Skin epidermis (tissue), 12 donors: ENCODE data around the gene OR6B2.

ENCODE experiments used
- H3K27ac ChIP-seq, 21 experiments: fragments of 200-600 bp; sonication (generic) in 11 of 21; one replicate each; pipeline ENCODE4 v1.5.0; 2020; ENCODE audit warnings: mild to moderate bottlenecking in 3 of 21, inconsistent platforms in 2 of 21, moderate library complexity in 2 of 21
- H3K4me3 ChIP-seq, 7 experiments: fragments of 200-600 bp; sonication (generic) in 2 of 7; one replicate each; pipeline ENCODE4 v1.5.0; 2020; ENCODE audit warnings: inconsistent platforms in 2 of 7, mild to moderate bottlenecking in 2 of 7, moderate library complexity in 1 of 7

OR6B2 gene

GRCh38 chr2:240043279-240043989 is 13.2 kb upstream of the OR6B2 start:
- Histone ChIP-seq H3K27ac (peak overlapping the region in 2 of 21 experiments; percentile 28 to 58), H3K4me3 (no peak overlapping the region)

- Histone ChIP-seq H3K4me3 (no peak overlapping the region), H3K27ac (no peak overlapping the region)
Measured at GRCh38 chr2:240042740-240043139, 12.5 kb upstream of the OR6B2 start.

GRCh38 chr2:240041363-240041762 is 11.1 kb upstream of the OR6B2 start:
- Histone ChIP-seq H3K27ac (no peak overlapping the region), H3K4me3 (no peak overlapping the region)

GRCh38 chr2:240037358-240037757 is 7.1 kb upstream of the OR6B2 start:
- Histone ChIP-seq H3K4me3 (no peak overlapping the region), H3K27ac (no peak overlapping the region)

GRCh38 chr2:240033330-240033678 is 3.1 kb upstream of the OR6B2 start:
- H3K4me3 ChIP-seq: no peak overlapping the region
- no peak overlapping the region for H3K27ac ChIP-seq

GRCh38 chr2:240032406-240033329 is 2.4 kb upstream of the OR6B2 start:
- H3K27ac ChIP-seq: no peak overlapping the region
- no peak overlapping the region for H3K4me3 ChIP-seq

- Histone ChIP-seq H3K27ac (peak overlapping the region; percentile 76 to 100 (median 97)), H3K4me3 (peak overlapping the region; percentile 77 to 99 (median 92))
Measured at GRCh38 chr2:240024766-240025165, 5.5 kb downstream of the OR6B2 start.

GRCh38 chr2:240023792-240024191 is 6.4 kb downstream of the OR6B2 start:
- Histone ChIP-seq H3K4me3 (peak overlapping the region in 1 of 7 experiments; percentile 99), H3K27ac (no peak overlapping the region)

GRCh38 chr2:240021488-240022104 is 8.6 kb downstream of the OR6B2 start:
- no peak overlapping the region for H3K27ac ChIP-seq
- no peak overlapping the region for H3K4me3 ChIP-seq

GRCh38 chr2:240018071-240018750 is 12.0 kb downstream of the OR6B2 start:
- no peak overlapping the region for H3K27ac ChIP-seq

GRCh38 chr2:240014327-240014726 is 15.9 kb downstream of the OR6B2 start:
- H3K27ac ChIP-seq: no peak overlapping the region
- no peak overlapping the region for H3K4me3 ChIP-seq

More at GRCh38 chr2:240018071-240018750, 12.0 kb downstream of the OR6B2 start:
- H3K4me3 ChIP-seq: no peak overlapping the region

- Histone ChIP-seq H3K4me3 (no peak overlapping the region), H3K27ac (no peak overlapping the region)
Measured at GRCh38 chr2:240013343-240013742, 16.9 kb downstream of the OR6B2 start.

GRCh38 chr2:240002983-240003382 is 27.2 kb downstream of the OR6B2 start:
- Histone ChIP-seq H3K4me3 (no peak overlapping the region), H3K27ac (no peak overlapping the region)

- Histone ChIP-seq H3K4me3 (no peak overlapping the region), H3K27ac (no peak overlapping the region)
Measured at GRCh38 chr2:240000671-240001070, 29.6 kb downstream of the OR6B2 start.

GRCh38 chr2:239997686-239998409 is 32.4 kb downstream of the OR6B2 start:
- H3K27ac ChIP-seq: peak overlapping the region in 1 of 21 experiments; percentile 8
- H3K4me3 ChIP-seq: no peak overlapping the region

- H3K27ac ChIP-seq: no peak overlapping the region
- no peak overlapping the region for H3K4me3 ChIP-seq
Measured at GRCh38 chr2:239994086-239994485, 36.1 kb downstream of the OR6B2 start.

- Histone ChIP-seq H3K4me3 (no peak overlapping the region), H3K27ac (no peak overlapping the region)
Measured at GRCh38 chr2:239993291-239993690, 36.9 kb downstream of the OR6B2 start.

GRCh38 chr2:239991689-239992314 is 38.4 kb downstream of the OR6B2 start:
- Histone ChIP-seq H3K4me3 (no peak overlapping the region), H3K27ac (no peak overlapping the region)

- Histone ChIP-seq H3K4me3 (no peak overlapping the region), H3K27ac (no peak overlapping the region)
Measured at GRCh38 chr2:239990966-239991365, 39.3 kb downstream of the OR6B2 start.
